Measurements from ENCODE around the gene LMX1B.
"Not testable (repeated sequence)": the region's sequence is repeated elsewhere in the genome, so short reads cannot be mapped to it uniquely, and the experiment has no call there.

Gene LMX1B

GRCh38 chr9:126636983-126637798 lies 23.5 kb downstream of the LMX1B start:
- no peak for DNase-seq

- DNase-seq = no peak
Measured at GRCh38 chr9:126638571-126639132, 24.9 kb downstream of the LMX1B start.

- DNase-seq = no peak
Measured at GRCh38 chr9:126639318-126640000, 25.7 kb downstream of the LMX1B start.

GRCh38 chr9:126641118-126641851 lies 27.6 kb downstream of the LMX1B start:
- DNase-seq = no peak

- no peak for DNase-seq
Measured at GRCh38 chr9:126642010-126642744, 28.4 kb downstream of the LMX1B start.

DNA sequence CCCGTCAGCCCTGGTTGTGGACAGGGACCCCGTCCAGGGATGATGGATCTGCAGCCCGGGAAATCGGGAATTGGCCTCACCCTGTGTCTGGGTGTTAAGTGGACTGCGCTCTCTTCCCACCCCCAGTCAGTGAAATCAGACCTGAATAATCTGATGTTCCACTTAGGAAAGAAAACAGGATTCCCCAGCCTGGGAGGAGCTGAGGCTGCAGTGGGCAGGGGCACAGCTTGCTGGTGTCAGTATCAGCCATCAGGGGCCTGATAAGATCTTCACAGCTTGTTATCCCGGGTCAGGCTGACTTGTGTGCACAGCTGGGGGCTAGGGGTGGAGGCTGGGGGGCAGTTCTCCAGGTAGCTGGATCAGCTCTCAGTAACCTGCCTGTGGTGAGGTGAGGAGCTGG lies 29.1 kb downstream of the LMX1B start:
- no peak for DNase-seq

GRCh38 chr9:126643945-126644527 lies 30.3 kb downstream of the LMX1B start:
- no peak for DNase-seq

DNA sequence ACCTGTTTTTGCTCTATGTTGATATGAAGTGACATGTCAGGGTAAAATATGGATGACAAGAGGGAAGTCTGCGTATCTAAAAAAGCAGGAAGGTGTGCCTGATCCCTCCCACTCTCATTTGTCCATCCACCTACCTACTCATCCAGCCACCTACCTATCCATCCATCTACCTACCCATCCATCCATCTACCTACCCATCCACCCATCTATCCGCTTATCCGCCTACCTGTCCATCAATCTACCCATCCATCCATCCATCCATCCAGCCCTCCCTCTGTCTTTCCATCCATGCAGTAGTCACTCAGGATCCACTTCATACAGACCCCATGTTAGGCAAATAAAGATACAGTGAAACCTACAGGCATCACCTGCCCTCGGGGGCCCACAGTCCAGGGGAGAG lies 32.4 kb downstream of the LMX1B start:
- no peak for DNase-seq

DNA sequence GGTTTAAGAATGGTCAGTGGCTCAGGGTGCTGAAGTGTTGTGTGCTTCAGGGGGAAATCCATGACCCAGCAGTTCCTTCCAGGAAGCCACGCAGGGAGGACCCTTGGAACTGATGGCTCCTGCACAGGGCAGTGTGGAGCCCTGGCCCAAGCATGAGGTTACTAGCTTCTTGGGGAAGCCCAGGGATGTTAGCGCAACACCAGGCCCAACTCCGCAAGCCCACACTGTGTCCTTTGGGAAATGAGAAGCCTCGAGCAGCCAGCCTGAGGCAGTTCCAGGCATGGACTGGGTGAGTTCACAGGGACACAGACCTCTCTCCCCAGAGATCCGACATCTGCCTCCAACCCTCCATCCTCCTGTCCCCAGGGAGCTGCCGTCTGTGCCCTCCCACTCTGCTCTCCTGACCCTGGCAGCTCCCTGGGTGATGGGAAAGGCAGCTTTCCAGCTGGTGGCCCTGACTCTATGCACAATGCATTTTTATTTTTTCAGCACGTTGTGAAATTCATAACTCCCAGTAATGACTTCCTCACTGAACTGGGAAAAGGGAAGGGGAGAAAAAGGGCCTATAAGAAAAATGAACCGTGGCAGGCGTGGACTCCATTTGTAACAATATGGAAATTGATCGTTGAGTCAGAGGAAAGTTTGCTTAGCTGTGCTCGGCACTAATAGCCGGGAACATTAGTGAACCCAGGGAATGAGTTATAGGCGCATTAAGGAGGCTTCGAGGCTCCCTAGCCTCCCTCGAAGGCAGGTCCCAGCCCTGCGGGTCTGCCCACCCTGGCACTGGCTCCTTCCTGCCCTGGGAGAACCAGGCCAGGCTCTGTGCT lies 34.1 kb downstream of the LMX1B start:
- DNase-seq = no peak

DNA sequence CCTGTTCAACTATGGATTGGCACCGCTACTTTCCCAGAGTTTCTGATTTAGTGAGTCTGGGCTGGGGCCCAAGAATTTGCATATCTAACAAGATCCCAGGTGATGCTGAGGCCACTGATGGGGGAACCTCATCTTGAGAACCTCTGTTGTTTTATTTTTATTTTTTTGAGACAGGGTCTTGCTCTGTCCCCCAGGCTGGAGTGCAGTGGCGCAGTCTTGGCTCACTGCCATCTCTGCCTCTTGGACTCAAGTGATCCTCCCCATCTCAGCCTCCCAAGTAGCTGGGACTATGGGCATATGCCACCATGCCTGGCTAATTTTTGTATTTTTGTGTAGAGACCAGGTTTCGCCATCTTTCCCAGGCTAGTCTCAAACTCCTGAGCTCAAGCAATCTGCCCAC lies 35.7 kb downstream of the LMX1B start:
- no peak for DNase-seq

- DNase-seq = no peak
Measured at GRCh38 chr9:126650404-126651341, 36.9 kb downstream of the LMX1B start.

DNA sequence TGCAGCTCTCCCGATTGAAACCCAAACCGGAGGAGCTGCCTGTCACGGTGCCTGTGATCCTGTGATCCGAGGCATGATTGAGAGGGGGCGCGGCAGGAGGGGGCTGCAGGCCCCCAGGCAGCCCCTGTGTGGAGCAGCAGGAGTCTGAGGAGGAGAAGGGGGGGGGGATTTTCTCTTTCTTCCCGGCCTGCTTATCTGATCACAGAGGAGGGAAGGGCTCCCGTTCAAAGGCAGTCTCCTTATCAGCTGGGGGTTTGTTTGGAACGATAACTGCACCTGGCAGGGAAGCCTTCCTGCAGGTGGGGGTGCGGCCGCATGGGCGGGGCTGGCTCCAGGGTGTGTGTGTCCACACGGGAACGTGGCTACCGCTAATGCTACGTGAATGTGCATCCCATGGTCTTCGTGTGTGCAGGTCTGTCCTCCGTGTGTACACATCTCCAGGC lies 38.4 kb downstream of the LMX1B start:
- DNase-seq = no peak

GRCh38 chr9:126654124-126654523 lies 40.4 kb downstream of the LMX1B start:
- no peak for DNase-seq

- DNase-seq = not testable (repeated sequence)
Measured at GRCh38 chr9:126656214-126656613, 42.5 kb downstream of the LMX1B start.

DNA sequence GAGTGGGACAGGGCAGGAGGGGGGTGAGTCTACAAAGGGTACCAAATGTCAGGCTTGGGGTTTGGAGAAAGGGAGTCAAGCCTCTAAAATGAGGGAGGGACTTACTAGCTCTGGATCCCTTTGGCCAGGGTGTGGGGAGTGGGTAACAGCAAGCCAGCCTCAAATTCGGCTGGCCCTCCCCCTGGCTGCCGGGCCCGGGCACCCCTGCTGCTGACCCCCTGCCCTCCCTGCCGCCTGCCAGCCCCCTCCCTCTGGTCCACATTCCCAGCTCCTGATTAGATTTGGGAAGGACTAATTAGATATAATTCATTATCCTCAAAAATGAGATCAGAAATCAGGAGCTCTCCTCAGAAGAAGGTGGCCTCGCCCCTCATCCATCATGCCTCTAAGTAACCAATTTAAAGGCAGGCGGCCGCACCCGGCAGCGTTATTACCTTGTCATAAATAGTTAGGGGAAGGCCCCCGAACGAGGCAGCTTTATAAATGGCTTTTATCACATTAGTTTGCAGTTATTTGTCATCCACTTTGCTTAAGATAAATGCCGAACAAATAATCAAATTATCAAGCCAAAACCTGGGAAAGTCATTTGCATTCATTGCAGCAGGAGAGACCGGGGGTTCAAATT lies 44.6 kb downstream of the LMX1B start:
- no peak for DNase-seq

GRCh38 chr9:126658956-126659555 lies 45.3 kb downstream of the LMX1B start:
- DNase-seq = no peak

- no peak for DNase-seq
Measured at GRCh38 chr9:126661122-126661520, 47.4 kb downstream of the LMX1B start.

DNA sequence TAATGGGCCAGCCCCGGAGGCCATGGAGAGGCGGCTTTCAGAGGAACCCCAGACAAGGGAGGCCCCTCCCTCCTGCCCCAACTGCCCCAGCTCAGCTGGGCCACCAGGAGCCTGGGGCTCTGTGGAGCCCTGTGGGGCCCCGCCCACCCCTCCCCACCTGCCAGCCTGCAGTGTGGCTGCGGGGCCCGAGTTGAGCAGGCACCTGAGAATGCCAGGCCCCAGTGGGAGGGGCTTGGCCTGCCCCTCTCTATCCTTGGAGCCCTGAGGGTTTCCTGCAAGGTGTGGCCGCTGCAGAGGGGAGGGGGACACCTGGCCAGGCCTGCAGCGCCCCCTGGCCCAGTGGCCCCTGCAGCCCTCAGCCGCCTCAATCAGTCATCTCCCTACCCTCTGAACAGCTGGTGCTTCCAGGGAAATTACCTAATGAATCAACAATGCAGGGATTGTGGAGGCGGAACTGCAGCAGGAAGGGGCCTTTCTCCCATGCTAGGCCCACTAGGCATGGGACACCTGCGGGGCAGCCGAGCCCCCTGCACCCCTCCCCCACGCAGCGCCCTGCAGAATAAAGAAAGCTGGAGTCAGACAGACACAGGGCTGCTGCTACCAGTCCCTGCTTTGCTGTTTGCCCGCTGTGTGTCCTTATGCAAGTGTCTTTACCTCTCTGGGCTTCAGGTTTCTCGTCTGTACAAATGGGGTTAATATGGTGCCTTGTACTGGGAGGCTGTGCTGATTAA lies 48.0 kb downstream of the LMX1B start:
- DNase-seq = no peak

Data from activated CD4-positive, alpha-beta T cell treated with anti-CD3 and anti-CD28 coated beads, Interleukin-2, amount 50 U/mL, for 16 hours (primary cell).